ENCODE results near the gene EXOSC7. TPM values are rescaled to one million over a fixed set of nuclear protein-coding genes. Genes with fewer than 3 reads are reported as not detected.

EXOSC7 gene
- total RNA-seq, 1 experiment from 2014 or later: 70.9 TPM

- TF ChIP-seq CTCF (IDR thresholded peaks at IDR 0.05; ENCODE audit: insufficient read depth in 1 of 2, low read depth in 1 of 2, low read length in 1 of 2, severe bottlenecking in 1 of 2, unreplicated experiment in 1 of 2): no peak
- Mint-ChIP-seq H3K4me1 (ENCODE audit: low read depth, unreplicated experiment) (no peaks in the 10 kb centered on the region), H3K9me3 (ENCODE audit: unreplicated experiment) (no peaks in the 10 kb centered on the region), H3K27me3 (ENCODE audit: insufficient read depth, unreplicated experiment) (no peaks in the 10 kb centered on the region), H3K4me3 (ENCODE audit: unreplicated experiment) (no peak overlapping the region), H3K36me3 (ENCODE audit: insufficient read depth, unreplicated experiment) (peaks cover 73% of the 10 kb centered on the region), H3K27ac (ENCODE audit: unreplicated experiment) (no peak overlapping the region)
- H3K36me3 ChIP-seq (ENCODE audit: control insufficient read depth, insufficient read depth, low read length): peaks cover 5% of the 10 kb centered on the region
- no peaks in the 10 kb centered on the region for H3K27me3 ChIP-seq (replicated peaks; ENCODE audit: control insufficient read depth, insufficient read depth, low read length)
- CTCF ChIA-PET: no interaction called here
- no peaks in the 10 kb centered on the region for H3K4me1 ChIP-seq
- no peak for DNase-seq
- POLR2A ChIA-PET: no interaction called here
- BruUV-seq (replicated peaks): no TSS peak
- no peaks in the 10 kb centered on the region for H3K9me3 ChIP-seq
- intact Hi-C loops (cut with micrococcal nuclease; ENCODE audit: unreplicated experiment): no loop called here
- no peak overlapping the region for H3K4me3 ChIP-seq (ENCODE audit: low read depth, low read length)
Observed at GRCh38 chr3:45003859-45004258, 27.8 kb downstream of the EXOSC7 start.

GRCh38 chr3:45007091-45007490 lies 31.0 kb downstream of the EXOSC7 start:
- H3K4me1 ChIP-seq: no peaks in the 10 kb centered on the region
- no TSS peak for BruUV-seq (replicated peaks)
- H3K4me3 Mint-ChIP-seq (ENCODE audit: unreplicated experiment): no peak overlapping the region
- intact Hi-C loops (cut with micrococcal nuclease; ENCODE audit: unreplicated experiment): no loop called here
- no peaks in the 10 kb centered on the region for H3K27me3 Mint-ChIP-seq (ENCODE audit: insufficient read depth, unreplicated experiment)
- no peaks in the 10 kb centered on the region for H3K27me3 ChIP-seq (replicated peaks; ENCODE audit: control insufficient read depth, insufficient read depth, low read length)
- ChIA-PET CTCF (no interaction called here), POLR2A (no interaction called here)
- H3K9me3 ChIP-seq: no peaks in the 10 kb centered on the region
- no peak for DNase-seq
- peaks cover 69% of the 10 kb centered on the region for H3K36me3 Mint-ChIP-seq (ENCODE audit: insufficient read depth, unreplicated experiment)
- no peaks in the 10 kb centered on the region for H3K9me3 Mint-ChIP-seq (ENCODE audit: unreplicated experiment)
- peaks cover 5% of the 10 kb centered on the region for H3K36me3 ChIP-seq (ENCODE audit: control insufficient read depth, insufficient read depth, low read length)
- no peak for TF ChIP-seq CTCF (IDR thresholded peaks at IDR 0.05; ENCODE audit: insufficient read depth in 1 of 2, low read depth in 1 of 2, low read length in 1 of 2, severe bottlenecking in 1 of 2, unreplicated experiment in 1 of 2)
- no peak overlapping the region for H3K27ac Mint-ChIP-seq (ENCODE audit: unreplicated experiment)
- H3K4me3 ChIP-seq (ENCODE audit: low read depth, low read length): no peak overlapping the region
- H3K4me1 Mint-ChIP-seq (ENCODE audit: low read depth, unreplicated experiment): no peaks in the 10 kb centered on the region

- H3K9me3 Mint-ChIP-seq (ENCODE audit: unreplicated experiment): no peaks in the 10 kb centered on the region
- no peak for DNase-seq
- intact Hi-C loops (cut with micrococcal nuclease; ENCODE audit: unreplicated experiment): no loop called here
- no peaks in the 10 kb centered on the region for H3K27me3 ChIP-seq (replicated peaks; ENCODE audit: control insufficient read depth, insufficient read depth, low read length)
- H3K4me3 Mint-ChIP-seq (ENCODE audit: unreplicated experiment): no peak overlapping the region
- H3K9me3 ChIP-seq: no peaks in the 10 kb centered on the region
- H3K4me3 ChIP-seq (ENCODE audit: low read depth, low read length): no peak overlapping the region
- ChIA-PET POLR2A (no interaction called here), CTCF (no interaction called here)
- no TSS peak for BruUV-seq (replicated peaks)
- peaks cover 6% of the 10 kb centered on the region for H3K4me1 Mint-ChIP-seq (ENCODE audit: low read depth, unreplicated experiment)
- no peak overlapping the region for H3K27ac Mint-ChIP-seq (ENCODE audit: unreplicated experiment)
- H3K36me3 ChIP-seq (ENCODE audit: control insufficient read depth, insufficient read depth, low read length): peaks cover 2% of the 10 kb centered on the region
- TF ChIP-seq CTCF (IDR thresholded peaks at IDR 0.05; ENCODE audit: insufficient read depth in 1 of 2, low read depth in 1 of 2, low read length in 1 of 2, severe bottlenecking in 1 of 2, unreplicated experiment in 1 of 2): no peak
- H3K4me1 ChIP-seq: no peaks in the 10 kb centered on the region
- no peaks in the 10 kb centered on the region for H3K27me3 Mint-ChIP-seq (ENCODE audit: insufficient read depth, unreplicated experiment)
- H3K36me3 Mint-ChIP-seq (ENCODE audit: insufficient read depth, unreplicated experiment): peaks cover 69% of the 10 kb centered on the region
Observed at GRCh38 chr3:45008117-45008516, 32.1 kb downstream of the EXOSC7 start.

Data from Caco-2 (cell line).